Measurements from ENCODE around the gene HMGCR.

DNA sequence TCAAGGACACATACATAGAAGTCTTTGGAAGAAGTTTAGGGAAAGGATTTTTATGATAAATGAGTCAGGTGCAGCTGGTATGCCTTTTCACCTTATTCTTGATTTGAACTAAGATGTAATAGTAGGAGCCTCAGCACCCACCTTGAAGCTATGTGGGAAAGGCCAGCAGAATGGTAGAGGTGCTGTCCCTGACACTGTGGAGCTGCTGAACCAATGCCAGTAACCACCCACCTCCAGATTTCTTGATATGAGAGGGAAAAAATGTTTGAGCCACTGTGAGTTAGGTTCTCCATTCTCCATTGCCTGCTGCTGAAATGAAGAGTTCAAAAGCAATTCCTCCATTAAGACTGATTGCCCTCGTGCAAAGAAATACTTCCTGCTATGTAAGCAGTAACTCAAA, 12.2 kb upstream of the HMGCR start:
- TF ChIP-seq, protein P1, sequence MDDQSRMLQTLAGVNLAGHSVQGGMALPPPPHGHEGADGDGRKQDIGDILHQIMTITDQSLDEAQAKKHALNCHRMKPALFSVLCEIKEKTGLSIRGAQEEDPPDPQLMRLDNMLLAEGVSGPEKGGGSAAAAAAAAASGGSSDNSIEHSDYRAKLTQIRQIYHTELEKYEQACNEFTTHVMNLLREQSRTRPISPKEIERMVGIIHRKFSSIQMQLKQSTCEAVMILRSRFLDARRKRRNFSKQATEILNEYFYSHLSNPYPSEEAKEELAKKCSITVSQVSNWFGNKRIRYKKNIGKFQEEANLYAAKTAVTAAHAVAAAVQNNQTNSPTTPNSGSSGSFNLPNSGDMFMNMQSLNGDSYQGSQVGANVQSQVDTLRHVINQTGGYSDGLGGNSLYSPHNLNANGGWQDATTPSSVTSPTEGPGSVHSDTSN (IDR thresholded peaks at IDR 0.05): no peak
- TF ChIP-seq BHLHE40 (IDR thresholded peaks at IDR 0.05; ENCODE audit: low read depth, low read length): no peak
- TF ChIP-seq POLR2A (IDR thresholded peaks at IDR 0.05; ENCODE audit: low read length): no peak
- TF ChIP-seq, protein P2, sequence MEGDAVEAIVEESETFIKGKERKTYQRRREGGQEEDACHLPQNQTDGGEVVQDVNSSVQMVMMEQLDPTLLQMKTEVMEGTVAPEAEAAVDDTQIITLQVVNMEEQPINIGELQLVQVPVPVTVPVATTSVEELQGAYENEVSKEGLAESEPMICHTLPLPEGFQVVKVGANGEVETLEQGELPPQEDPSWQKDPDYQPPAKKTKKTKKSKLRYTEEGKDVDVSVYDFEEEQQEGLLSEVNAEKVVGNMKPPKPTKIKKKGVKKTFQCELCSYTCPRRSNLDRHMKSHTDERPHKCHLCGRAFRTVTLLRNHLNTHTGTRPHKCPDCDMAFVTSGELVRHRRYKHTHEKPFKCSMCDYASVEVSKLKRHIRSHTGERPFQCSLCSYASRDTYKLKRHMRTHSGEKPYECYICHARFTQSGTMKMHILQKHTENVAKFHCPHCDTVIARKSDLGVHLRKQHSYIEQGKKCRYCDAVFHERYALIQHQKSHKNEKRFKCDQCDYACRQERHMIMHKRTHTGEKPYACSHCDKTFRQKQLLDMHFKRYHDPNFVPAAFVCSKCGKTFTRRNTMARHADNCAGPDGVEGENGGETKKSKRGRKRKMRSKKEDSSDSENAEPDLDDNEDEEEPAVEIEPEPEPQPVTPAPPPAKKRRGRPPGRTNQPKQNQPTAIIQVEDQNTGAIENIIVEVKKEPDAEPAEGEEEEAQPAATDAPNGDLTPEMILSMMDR (IDR thresholded peaks at IDR 0.05): no peak
- no peak for TF ChIP-seq RFX5 (IDR thresholded peaks at IDR 0.05)
- no peak for TF ChIP-seq KDM1A (IDR thresholded peaks at IDR 0.05; ENCODE audit: low read depth)

Data from A549 (cell line).